Mesodermal cell (in vitro differentiated cells): ENCODE measurements around the gene GPR37L1.

Experiments
- H3K27ac ChIP-seq: 2 replicates; pipeline ENCODE4 v1.7.0; 2013; ENCODE audit warnings: mild to moderate bottlenecking, low read depth, low read length, moderate library complexity; ENCODE audit not compliant: severe bottlenecking
- H3K36me3 ChIP-seq: 2 replicates; pipeline ENCODE4 v1.7.1; 2013; ENCODE audit warnings: mild to moderate bottlenecking, low read length, moderate library complexity; ENCODE audit not compliant: control insufficient read depth, insufficient read depth
- H3K4me1 ChIP-seq: one replicate; pipeline ENCODE4 v1.7.1; 2013; ENCODE audit warnings: mild to moderate bottlenecking, low read length; ENCODE audit not compliant: insufficient read depth, control insufficient read depth, poor library complexity, severe bottlenecking
- H3K4me3 ChIP-seq: 2 replicates; pipeline ENCODE4 v1.7.0; 2013; ENCODE audit warnings: low read length, control low read depth, mild to moderate bottlenecking; ENCODE audit not compliant: insufficient read depth, poor library complexity, severe bottlenecking; ENCODE audit errors: extremely low read depth
- H3K9me3 ChIP-seq: 2 replicates; pipeline ENCODE4 v1.7.1; 2013; ENCODE audit warnings: mild to moderate bottlenecking, low read length, moderate library complexity; ENCODE audit not compliant: control insufficient read depth
- WGBS, 2 experiments: methylation state at CpG; one replicate each; pipeline ENCODE4 v1.1.5; 2013; ENCODE audit warnings: missing lambda C conversion rate in 2 of 2; ENCODE audit not compliant: insufficient coverage in 2 of 2; 5-methylcytosine and 5-hydroxymethylcytosine counted together

Gene GPR37L1

DNA sequence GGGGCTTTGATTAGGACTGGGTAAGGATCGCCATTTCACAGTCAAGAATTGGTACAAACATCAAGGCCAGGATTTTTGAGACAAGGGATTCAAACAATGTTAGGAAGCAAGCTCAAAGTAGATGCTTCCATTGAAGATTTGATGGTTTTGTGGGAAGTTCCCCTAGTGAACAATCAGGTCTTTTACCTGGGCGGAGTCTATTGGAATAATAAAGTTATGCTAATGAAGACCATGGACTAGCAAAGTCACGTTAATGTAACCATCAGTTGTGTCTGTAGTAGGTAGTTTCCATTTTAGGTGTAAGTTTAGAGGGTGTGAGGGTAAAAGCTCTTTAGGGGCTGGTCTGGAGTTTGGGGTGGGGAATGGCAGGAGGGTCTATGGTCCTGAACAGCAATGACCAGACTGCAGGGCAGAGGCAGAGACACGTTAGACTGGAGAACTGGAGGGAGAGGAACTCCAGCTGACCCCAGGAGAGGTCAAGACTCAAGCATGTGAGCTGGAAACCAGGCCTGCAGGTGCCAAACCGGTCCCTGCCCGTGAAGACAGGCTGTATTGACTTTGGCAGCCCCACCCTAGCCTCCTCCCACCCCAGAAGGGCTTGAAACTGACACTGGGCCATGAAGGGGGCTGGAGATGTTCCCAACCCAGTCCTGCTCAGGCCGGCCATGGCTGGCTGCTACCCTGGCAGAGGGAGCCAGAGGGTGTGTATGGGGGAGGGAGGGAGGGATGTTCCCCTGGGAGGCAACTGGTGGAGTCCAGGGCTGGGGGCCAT lies 36.0 kb upstream of the GPR37L1 start:
- Histone ChIP-seq H3K4me1 (peaks cover 10% of the 10 kb centered on the region), H3K27ac (no peak overlapping the region), H3K4me3 (no peak overlapping the region), H3K36me3 (no peaks in the 10 kb centered on the region), H3K9me3 (no peaks in the 10 kb centered on the region)
- WGBS, 2 experiments, result 55 to 68% methylated on average over 5 to 7 of the region's 7 CpGs

DNA sequence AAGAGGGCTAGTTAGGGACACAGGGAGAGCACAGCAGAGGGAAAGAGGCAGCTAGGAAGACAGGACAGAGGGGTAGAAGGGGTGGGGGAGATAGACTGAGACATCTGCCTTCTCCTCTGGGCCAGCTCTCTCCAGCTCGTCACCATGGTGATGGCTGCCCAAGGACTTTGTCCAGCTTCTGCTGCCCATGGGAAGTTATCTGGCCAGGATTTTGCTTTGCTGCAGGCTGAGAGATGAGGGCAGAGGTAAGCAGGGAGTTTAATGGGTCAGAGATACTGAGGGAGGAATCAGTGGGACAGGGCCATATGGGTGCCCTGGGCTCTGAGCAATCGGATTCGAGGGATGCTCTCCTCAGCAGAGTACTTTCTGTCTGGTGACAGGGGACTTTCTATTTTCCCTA lies 34.5 kb upstream of the GPR37L1 start:
- Histone ChIP-seq H3K36me3 (no peaks in the 10 kb centered on the region), H3K4me3 (no peak overlapping the region), H3K4me1 (peaks cover 7% of the 10 kb centered on the region), H3K9me3 (no peaks in the 10 kb centered on the region), H3K27ac (no peak overlapping the region)
- WGBS, 2 experiments, result 89 to 93% methylated on average over 3 of the region's 3 CpGs

DNA sequence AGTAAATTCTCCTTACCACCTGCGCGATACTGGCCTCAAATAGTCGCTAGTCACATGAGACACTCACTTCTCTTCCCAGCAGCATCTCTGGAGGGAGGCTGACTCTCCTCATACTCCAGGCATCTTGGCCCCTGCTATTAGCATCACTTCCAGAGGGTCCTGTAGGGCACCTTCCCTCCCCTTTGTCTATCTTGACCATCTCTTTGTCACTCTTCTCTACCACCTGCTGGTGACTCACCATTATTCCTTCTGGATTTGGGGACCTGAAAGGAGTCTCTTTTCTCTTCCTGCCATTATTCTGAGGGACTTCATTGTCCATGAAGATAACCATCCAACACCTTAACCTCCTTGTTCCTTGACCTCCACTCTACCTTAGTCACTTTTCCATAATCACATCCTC lies 31.7 kb upstream of the GPR37L1 start:
- no peaks in the 10 kb centered on the region for H3K36me3 ChIP-seq
- H3K9me3 ChIP-seq, result no peaks in the 10 kb centered on the region
- H3K4me3 ChIP-seq, result no peak overlapping the region
- H3K27ac ChIP-seq, result no peak overlapping the region
- 96 to 100% methylated on average over 3 of the region's 3 CpGs for WGBS, 2 experiments
- no peaks in the 10 kb centered on the region for H3K4me1 ChIP-seq

DNA sequence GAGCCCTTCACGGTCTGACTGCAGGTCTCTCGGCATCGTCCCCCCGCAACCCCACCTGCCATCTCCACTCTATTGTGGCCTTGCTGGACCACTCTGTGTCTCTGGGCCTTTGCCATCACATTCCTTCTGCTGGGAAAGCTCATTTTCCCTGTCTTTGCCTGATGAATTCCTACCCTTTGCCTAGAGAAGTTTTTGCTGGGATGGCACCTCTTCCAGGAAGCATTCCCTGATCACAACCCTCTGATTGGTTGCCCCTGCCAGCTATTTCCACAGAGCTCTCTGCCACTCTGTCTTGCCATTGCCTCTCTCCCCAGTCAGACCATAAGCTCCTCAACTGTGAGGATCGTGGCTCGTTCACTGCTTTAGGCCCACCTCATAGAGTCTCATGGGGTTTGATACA lies 28.9 kb upstream of the GPR37L1 start:
- 94 to 98% methylated on average over 4 to 6 of the region's 6 CpGs for WGBS, 2 experiments
- H3K4me3 ChIP-seq, result no peak overlapping the region
- no peaks in the 10 kb centered on the region for H3K4me1 ChIP-seq
- no peaks in the 10 kb centered on the region for H3K36me3 ChIP-seq
- no peak overlapping the region for H3K27ac ChIP-seq
- no peaks in the 10 kb centered on the region for H3K9me3 ChIP-seq

DNA sequence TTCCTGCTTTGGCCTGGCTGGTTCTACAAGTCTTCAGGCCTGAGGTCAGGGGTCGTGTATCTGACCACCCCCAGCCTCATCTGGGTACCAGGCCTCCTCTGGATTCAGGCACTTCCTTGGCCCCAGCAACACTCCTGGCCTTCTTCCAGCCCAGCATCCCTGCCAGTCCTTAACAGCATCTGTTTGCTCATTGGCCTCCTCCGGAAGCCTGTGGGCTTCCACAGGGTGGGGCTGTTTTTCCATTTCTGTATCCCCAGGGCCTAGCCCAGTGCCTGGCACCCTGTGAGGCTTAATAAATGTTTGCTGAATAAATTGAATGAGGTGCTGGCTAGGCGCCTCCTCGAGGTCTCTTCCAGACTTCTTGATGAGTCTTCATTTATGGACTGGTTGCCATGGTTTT lies 21.5 kb upstream of the GPR37L1 start:
- Histone ChIP-seq H3K9me3 (no peaks in the 10 kb centered on the region), H3K36me3 (no peaks in the 10 kb centered on the region), H3K27ac (no peak overlapping the region), H3K4me1 (peaks cover 6% of the 10 kb centered on the region), H3K4me3 (no peak overlapping the region)
- 36 to 66% methylated on average over 2 of the region's 4 CpGs for WGBS, 2 experiments

DNA sequence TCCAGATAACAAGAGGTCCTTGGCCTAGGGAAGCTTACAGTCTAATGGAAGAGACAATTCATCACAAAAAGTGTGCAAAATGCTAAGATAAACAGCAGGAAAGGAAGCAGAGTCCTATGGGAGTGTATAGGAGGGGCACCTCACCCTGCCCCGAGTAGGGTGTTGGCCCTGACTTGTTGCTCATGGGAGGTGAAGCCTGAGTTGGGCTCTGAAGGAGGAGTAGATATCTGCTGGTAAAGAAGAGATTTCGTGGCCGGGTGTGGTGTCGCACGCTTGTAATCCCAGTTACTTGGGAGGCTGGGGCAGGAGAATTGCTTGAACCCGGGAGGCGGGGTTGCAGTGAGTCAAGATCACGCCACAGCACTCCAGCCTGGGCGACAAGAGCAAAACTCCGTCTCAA lies 18.6 kb upstream of the GPR37L1 start:
- Histone ChIP-seq H3K4me1 (peaks cover 22% of the 10 kb centered on the region), H3K9me3 (no peaks in the 10 kb centered on the region), H3K4me3 (no peak overlapping the region), H3K27ac (no peak overlapping the region), H3K36me3 (no peaks in the 10 kb centered on the region)
- 96 to 97% methylated on average over 6 of the region's 10 CpGs for WGBS, 2 experiments

DNA sequence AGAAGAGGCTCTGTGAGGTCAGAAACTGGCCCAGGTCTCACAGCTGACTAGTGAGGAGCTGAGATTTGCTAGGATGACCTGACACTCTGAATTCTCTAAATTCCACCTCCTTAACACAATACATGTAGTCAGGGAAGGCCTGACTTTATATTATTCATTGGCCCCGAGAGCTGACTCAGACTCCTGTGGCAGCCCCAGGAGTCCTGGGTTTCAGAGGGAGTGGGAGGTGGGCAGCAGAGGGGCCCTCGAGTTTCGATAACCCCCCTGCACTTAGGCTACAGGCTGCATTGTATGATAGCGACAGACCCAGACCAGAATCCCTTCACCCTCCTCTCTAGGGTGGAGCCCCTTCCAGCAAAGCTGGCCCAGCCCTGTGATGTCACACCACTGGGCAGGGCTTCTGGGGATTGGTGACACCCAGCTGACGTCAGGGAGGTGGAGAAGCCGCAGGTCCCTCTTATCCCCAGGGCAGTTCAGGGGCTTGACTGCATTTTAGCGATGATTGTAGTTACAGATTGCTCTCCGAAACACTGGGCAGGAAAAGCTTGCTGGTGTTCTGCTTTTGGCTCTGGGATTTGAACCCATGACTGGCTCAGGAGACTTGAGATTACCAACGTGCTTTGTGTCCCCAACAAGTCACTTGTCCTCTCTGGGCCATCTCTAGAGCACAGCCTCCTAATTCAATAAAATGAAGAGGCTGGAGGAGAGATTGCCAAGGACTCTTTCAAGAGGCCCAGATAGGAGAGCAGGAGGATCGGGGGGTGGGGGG lies 17.0 kb upstream of the GPR37L1 start:
- H3K27ac ChIP-seq, result peak overlapping the region; percentile 72
- no peaks in the 10 kb centered on the region for H3K9me3 ChIP-seq
- peaks cover 22% of the 10 kb centered on the region for H3K4me1 ChIP-seq
- WGBS, 2 experiments, result 15 to 24% methylated on average over 6 to 8 of the region's 10 CpGs
- H3K4me3 ChIP-seq, result peak overlapping the region; percentile 8
- H3K36me3 ChIP-seq, result no peaks in the 10 kb centered on the region

DNA sequence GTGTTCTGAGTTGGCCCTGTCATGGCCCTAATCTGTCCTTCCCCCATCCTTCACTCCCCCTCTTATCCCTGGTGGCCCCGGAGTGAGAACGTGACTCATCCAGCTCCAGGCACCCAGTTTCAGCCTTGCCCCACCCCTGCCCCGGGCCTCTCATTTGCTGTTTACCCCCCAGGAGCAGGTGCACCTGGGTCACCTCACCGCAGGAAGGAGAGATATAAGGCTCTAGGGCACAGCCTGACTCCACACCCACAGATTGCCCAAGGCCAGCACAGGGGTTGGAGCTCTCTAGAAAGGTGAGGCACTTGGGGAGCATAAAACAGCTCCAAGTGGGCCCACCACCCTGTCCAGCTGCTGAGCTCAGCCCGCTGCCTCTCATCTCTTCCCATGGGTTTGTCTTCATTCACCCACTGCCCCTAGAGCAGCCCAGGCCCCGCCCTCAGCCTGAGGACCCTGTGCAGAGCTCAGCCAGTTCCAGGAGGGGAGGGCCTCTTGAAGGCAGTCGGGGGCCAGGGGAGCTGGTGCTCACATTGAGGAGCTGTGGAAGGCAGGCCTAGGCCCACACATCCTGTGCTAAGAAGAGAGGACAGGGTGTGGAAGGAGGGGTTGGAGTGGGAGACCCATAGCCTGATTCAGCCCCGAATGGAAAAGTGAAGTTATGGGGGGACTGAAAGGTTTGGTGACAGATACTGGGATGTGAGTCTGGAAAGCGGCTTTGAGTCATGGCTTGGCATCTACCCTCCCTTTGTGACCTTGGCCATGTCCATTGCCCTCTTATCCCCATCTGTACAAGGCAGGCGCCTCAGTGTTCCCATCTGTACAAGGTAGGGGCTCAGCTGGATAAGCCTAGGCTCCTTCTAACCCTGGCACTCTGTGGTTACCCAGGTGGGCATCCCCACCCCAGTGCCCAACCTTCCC lies 16.1 kb upstream of the GPR37L1 start:
- Histone ChIP-seq H3K36me3 (no peaks in the 10 kb centered on the region), H3K4me3 (no peak overlapping the region), H3K27ac (peak overlapping the region; percentile 72), H3K4me1 (peaks cover 22% of the 10 kb centered on the region), H3K9me3 (no peaks in the 10 kb centered on the region)
- WGBS, 2 experiments, result 81 to 82% methylated on average over 7 to 9 of the region's 10 CpGs

DNA sequence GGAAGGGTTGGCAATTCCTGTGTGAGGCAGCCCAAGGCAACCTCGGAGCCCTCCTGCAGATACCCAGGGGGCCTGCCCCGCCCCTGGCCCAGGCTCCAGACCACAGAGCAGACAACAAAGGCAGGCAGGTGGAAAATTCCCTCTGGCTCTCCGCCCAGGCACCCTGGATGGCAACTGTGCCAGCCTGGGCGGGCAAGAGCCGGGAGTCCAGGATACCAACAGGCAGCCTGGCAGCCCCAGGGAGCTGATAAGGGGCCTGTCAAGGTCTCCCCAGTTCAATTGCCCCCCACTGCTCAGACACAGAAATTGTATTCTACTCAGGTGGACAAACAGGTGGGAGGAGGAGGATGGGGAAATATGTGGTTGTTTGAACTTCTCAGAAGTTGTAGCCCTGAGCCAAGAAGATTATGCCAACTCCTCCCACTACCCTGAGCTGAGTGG lies 15.4 kb upstream of the GPR37L1 start:
- H3K4me3 ChIP-seq, result no peak overlapping the region
- no peaks in the 10 kb centered on the region for H3K36me3 ChIP-seq
- no peaks in the 10 kb centered on the region for H3K9me3 ChIP-seq
- peaks cover 22% of the 10 kb centered on the region for H3K4me1 ChIP-seq
- 89 to 92% methylated on average over 5 of the region's 5 CpGs for WGBS, 2 experiments
- no peak overlapping the region for H3K27ac ChIP-seq
